Measurements from ENCODE around the gene OR51I2. TPM values are rescaled to one million over a fixed set of nuclear protein-coding genes. Genes with fewer than 3 reads are reported as not detected.

The OR51I2 gene
- total RNA-seq, 4 donors from 2014 or later: not detected

DNA sequence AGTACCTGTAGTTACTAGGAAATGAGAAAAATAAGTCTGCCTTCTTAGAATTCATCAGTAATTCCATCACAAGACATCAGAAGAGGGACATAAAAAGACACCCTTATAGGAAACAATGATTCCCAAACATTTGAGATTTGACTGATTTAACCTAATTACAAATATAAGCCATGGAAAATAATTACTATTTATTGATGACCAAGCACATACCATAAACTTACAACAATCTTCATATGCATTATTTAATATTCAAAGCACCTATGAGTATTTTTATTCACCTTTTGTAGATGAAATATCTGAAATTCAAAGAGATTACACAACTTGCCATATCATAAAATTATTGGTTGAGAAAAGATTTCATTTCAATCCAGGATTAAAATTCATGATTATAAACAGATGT is 24.8 kb downstream of the OR51I2 start:
- ATAC-seq: no peak
- no peak for TF ChIP-seq POLR2A (IDR thresholded peaks at IDR 0.05)
- no peak for TF ChIP-seq EP300 (IDR thresholded peaks at IDR 0.05)
- TF ChIP-seq POLR2AphosphoS5 (IDR thresholded peaks at IDR 0.05): no peak
- TF ChIP-seq, protein P1, sequence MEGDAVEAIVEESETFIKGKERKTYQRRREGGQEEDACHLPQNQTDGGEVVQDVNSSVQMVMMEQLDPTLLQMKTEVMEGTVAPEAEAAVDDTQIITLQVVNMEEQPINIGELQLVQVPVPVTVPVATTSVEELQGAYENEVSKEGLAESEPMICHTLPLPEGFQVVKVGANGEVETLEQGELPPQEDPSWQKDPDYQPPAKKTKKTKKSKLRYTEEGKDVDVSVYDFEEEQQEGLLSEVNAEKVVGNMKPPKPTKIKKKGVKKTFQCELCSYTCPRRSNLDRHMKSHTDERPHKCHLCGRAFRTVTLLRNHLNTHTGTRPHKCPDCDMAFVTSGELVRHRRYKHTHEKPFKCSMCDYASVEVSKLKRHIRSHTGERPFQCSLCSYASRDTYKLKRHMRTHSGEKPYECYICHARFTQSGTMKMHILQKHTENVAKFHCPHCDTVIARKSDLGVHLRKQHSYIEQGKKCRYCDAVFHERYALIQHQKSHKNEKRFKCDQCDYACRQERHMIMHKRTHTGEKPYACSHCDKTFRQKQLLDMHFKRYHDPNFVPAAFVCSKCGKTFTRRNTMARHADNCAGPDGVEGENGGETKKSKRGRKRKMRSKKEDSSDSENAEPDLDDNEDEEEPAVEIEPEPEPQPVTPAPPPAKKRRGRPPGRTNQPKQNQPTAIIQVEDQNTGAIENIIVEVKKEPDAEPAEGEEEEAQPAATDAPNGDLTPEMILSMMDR (IDR thresholded peaks at IDR 0.05): no peak
- no peaks in the 10 kb centered on the region for H3K36me3 ChIP-seq
- no peaks in the 10 kb centered on the region for H3K27me3 ChIP-seq
- H3K9me3 ChIP-seq: no peaks in the 10 kb centered on the region
- H3K27ac ChIP-seq: no peak overlapping the region
- no peak overlapping the region for H3K4me3 ChIP-seq
- no peaks in the 10 kb centered on the region for H3K4me1 ChIP-seq

DNA sequence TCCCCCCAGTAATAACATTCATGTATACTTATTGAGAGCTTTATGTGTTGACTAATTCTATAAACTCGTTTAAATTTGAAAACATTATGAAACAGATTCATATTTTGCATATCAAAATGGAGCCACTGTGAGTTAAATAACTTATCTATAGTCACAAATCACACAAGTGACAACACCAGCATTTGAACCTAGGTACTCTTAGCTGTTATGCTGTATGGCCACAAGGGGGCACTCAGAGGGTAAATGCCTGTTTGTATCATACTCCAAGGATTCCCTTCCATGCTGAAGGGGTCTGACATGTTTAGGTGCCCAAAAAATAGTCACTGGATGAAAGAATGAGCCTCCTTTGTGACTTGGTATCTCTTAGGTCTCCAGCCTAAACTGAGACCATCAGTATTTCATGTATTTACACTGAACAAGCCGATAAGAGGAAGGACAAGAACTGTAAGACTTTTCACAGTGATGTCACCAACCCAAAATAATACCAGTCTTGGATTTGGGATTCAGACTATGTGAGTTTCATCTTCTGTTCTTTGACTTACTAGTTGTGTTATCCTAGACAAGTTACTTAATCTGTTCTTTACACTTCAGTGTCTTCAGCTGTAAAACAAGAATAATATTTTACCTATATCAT is 27.2 kb downstream of the OR51I2 start:
- TF ChIP-seq, protein P1 (IDR thresholded peaks at IDR 0.05): peak; percentile 50 to 69 (median 56)
- TF ChIP-seq EP300 (IDR thresholded peaks at IDR 0.05) (no peak), POLR2A (IDR thresholded peaks at IDR 0.05) (no peak)
- H3K27ac ChIP-seq: no peak overlapping the region
- ATAC-seq: no peak
- H3K4me3 ChIP-seq: no peak overlapping the region
- no peaks in the 10 kb centered on the region for H3K9me3 ChIP-seq
- WGBS, 2 donors (ENCODE audit: low coverage in 1 of 2): 38 to 44% methylated on average over 2 of the region's 2 CpGs
- H3K27me3 ChIP-seq: no peaks in the 10 kb centered on the region
- no peaks in the 10 kb centered on the region for H3K4me1 ChIP-seq
- H3K36me3 ChIP-seq: no peaks in the 10 kb centered on the region

DNA sequence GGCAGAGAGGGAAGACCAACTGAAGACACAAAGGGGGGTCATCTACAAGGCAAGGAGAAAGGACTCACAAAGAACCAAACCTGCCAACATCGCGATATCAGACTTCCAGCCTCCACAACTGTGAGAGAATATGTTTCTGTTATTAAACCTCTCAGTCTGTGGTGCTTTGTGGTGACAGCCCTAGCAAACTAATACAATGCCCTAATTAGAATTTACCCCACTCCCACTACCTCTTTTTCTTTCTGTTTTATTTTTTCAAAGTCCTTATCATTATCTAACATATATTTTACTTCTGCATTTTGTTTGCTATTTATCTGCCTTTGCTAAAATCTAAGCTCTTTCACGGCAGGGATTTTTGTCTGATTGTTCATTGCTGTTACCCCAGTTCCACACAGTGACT is 36.9 kb downstream of the OR51I2 start:
- Histone ChIP-seq H3K27ac (no peak overlapping the region), H3K4me1 (no peaks in the 10 kb centered on the region), H3K36me3 (no peaks in the 10 kb centered on the region), H3K9me3 (no peaks in the 10 kb centered on the region), H3K27me3 (no peaks in the 10 kb centered on the region), H3K4me3 (no peak overlapping the region)
- no peak for ATAC-seq
- no peak for TF ChIP-seq POLR2AphosphoS5 (IDR thresholded peaks at IDR 0.05)
- TF ChIP-seq POLR2A (IDR thresholded peaks at IDR 0.05): no peak
- TF ChIP-seq, protein P1 (IDR thresholded peaks at IDR 0.05): no peak
- TF ChIP-seq EP300 (IDR thresholded peaks at IDR 0.05): no peak
- WGBS, 2 donors (ENCODE audit: low coverage in 1 of 2): 96% methylated on average over 2 to 3 of the region's 3 CpGs

DNA sequence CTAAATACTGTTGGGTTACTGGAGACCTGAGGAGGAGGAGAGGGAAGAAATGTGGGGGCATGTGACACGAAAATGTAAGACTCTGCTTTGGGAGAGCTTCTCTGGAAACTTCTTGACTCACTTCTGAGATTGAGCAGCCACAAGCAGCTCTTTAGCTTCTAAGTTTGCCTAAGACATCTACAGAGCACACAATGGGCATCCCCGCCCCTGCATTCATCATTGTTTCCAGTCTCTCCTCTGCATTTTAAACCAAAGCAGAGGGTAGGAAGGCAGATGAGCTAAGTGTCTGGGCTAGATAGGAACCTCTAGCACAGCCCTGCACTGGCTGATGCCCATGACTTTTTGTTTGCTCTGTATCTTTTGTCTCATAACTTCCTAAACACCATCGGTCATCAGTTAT is 37.3 kb downstream of the OR51I2 start:
- Histone ChIP-seq H3K4me1 (no peaks in the 10 kb centered on the region), H3K27me3 (no peaks in the 10 kb centered on the region), H3K9me3 (no peaks in the 10 kb centered on the region), H3K27ac (no peak overlapping the region), H3K4me3 (no peak overlapping the region), H3K36me3 (no peaks in the 10 kb centered on the region)
- 80 to 100% methylated on average over 1 to 3 of the region's 3 CpGs for WGBS, 2 donors (ENCODE audit: low coverage in 1 of 2)
- TF ChIP-seq EP300 (IDR thresholded peaks at IDR 0.05) (no peak), POLR2AphosphoS5 (IDR thresholded peaks at IDR 0.05) (no peak), POLR2A (IDR thresholded peaks at IDR 0.05) (no peak)
- TF ChIP-seq, protein P1 (IDR thresholded peaks at IDR 0.05): no peak
- ATAC-seq: no peak

DNA sequence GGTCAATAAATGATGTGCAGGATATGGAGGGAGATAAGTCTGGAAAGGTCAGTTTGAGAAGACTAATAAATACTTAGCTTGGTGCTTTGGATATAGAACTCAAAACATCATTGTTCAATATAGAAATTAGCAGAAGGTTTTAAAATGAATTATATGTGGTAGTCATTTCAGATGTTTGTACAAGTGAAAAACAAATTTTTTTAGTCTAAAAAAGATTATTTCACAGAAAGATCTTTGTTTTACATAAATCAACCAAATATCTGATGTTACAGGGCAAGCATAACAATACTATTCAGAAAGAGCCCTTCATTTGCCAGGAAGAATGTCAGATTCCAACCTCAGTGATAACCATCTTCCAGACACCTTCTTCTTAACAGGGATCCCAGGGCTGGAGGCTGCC is 39.3 kb downstream of the OR51I2 start, which contains the start of gene OR52D1:
OR52D1 (plus strand) TSS at position 301 of the 400 bp plus-strand sequence; CDS start at position 323, 22 bp downstream.
- Histone ChIP-seq H3K9me3 (no peaks in the 10 kb centered on the region), H3K4me3 (no peak within 1 kb of the TSS), H3K27me3 (no peaks in the 10 kb centered on the region), H3K36me3 (no peaks in the 10 kb centered on the region), H3K27ac (no peak within 1 kb of the TSS), H3K4me1 (no peaks in the 10 kb centered on the region)
- ATAC-seq: no peak
- TF ChIP-seq EP300 (IDR thresholded peaks at IDR 0.05) (no peak), POLR2A (IDR thresholded peaks at IDR 0.05) (no peak), POLR2AphosphoS5 (IDR thresholded peaks at IDR 0.05) (no peak)
- TF ChIP-seq, protein P1 (IDR thresholded peaks at IDR 0.05): no peak
